ENCODE results near the gene UBE3B.

Gene UBE3B

DNA sequence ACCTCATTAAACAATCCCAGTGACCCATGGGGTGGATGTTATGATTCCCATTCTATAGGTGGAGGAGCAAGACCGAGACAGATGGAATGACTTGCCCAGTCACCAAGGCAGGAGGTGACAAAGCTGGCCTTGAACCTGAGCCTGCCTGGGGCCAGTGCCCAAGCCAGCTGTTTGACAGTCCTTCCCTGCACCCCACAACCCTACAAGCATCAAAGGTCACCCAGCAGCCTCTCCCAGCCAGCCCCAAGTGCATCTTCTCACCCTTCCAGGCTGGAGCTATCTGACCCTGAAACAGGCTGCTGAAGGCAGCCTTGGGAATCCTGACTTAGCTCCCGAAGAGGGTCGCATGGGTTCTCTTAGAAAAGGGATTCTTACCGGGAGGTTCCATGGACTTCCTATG, 75.5 kb downstream of the UBE3B start:
- ATAC-seq, result no peak
- TF ChIP-seq ZNF565 (CRISPR knock-in tag; conservative IDR thresholded peaks at IDR 0.05; ENCODE audit: low read depth), result no peak
- no peak for TF ChIP-seq ZC3H10 (CRISPR knock-in tag; IDR thresholded peaks at IDR 0.05)
- TF ChIP-seq, protein P1, sequence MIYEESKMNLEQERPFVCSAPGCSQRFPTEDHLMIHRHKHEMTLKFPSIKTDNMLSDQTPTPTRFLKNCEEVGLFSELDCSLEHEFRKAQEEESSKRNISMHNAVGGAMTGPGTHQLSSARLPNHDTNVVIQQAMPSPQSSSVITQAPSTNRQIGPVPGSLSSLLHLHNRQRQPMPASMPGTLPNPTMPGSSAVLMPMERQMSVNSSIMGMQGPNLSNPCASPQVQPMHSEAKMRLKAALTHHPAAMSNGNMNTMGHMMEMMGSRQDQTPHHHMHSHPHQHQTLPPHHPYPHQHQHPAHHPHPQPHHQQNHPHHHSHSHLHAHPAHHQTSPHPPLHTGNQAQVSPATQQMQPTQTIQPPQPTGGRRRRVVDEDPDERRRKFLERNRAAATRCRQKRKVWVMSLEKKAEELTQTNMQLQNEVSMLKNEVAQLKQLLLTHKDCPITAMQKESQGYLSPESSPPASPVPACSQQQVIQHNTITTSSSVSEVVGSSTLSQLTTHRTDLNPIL (CRISPR knock-in tag; IDR thresholded peaks at IDR 0.05; ENCODE audit: low read depth), result no peak
- no peak for TF ChIP-seq PATZ1 (CRISPR knock-in tag; IDR thresholded peaks at IDR 0.05; ENCODE audit: borderline replicate concordance)
- no peak for TF ChIP-seq SNAI2 (CRISPR knock-in tag; IDR thresholded peaks at IDR 0.05)
- TF ChIP-seq TOX (CRISPR knock-in tag; IDR thresholded peaks at IDR 0.05; ENCODE audit: borderline replicate concordance), result no peak
- TF ChIP-seq PPARA (CRISPR knock-in tag; IDR thresholded peaks at IDR 0.05; ENCODE audit: borderline replicate concordance), result no peak
- no peak for TF ChIP-seq GLIS3 (CRISPR knock-in tag; IDR thresholded peaks at IDR 0.05)

DNA sequence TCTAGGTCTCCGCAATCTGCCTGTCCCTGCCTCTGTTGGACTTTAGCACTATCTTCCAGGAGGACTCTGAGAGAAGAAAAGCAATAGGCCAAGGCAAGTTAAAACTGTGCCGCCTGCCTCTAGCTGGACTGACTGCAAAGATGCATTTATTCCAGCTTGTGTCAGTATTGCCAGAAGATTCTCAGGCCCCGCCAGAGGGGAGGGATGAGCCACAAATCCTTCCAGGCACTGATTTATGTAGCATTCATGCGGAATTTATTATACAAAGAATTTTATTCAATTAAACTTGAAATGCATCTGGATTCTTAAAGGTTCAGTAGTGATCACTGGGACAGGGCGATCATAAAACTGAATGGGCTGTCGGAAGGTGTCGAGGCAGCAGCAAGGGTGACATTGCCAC, 76.0 kb downstream of the UBE3B start:
- no peak for ATAC-seq
- TF ChIP-seq TCF4 (CRISPR knock-in tag; IDR thresholded peaks at IDR 0.05; ENCODE audit: borderline replicate concordance) (no peak), ZNF565 (CRISPR knock-in tag; conservative IDR thresholded peaks at IDR 0.05; ENCODE audit: low read depth) (no peak), ARNTL (CRISPR knock-in tag; IDR thresholded peaks at IDR 0.05; ENCODE audit: borderline replicate concordance, low read depth) (no peak), BACH2 (CRISPR knock-in tag; IDR thresholded peaks at IDR 0.05; ENCODE audit: borderline replicate concordance) (no peak), SNAI2 (CRISPR knock-in tag; IDR thresholded peaks at IDR 0.05) (no peak), ISL1 (CRISPR knock-in tag; IDR thresholded peaks at IDR 0.05) (no peak), ZFP30 (CRISPR knock-in tag; IDR thresholded peaks at IDR 0.05) (no peak), GLIS3 (CRISPR knock-in tag; IDR thresholded peaks at IDR 0.05) (no peak), TOX (CRISPR knock-in tag; IDR thresholded peaks at IDR 0.05; ENCODE audit: borderline replicate concordance) (no peak)

GRCh38 chr12:109553906-109554500, 76.6 kb downstream of the UBE3B start:
- ATAC-seq, result no peak
- TF ChIP-seq GLIS3 (CRISPR knock-in tag; IDR thresholded peaks at IDR 0.05), result no peak
- TF ChIP-seq, protein P2, sequence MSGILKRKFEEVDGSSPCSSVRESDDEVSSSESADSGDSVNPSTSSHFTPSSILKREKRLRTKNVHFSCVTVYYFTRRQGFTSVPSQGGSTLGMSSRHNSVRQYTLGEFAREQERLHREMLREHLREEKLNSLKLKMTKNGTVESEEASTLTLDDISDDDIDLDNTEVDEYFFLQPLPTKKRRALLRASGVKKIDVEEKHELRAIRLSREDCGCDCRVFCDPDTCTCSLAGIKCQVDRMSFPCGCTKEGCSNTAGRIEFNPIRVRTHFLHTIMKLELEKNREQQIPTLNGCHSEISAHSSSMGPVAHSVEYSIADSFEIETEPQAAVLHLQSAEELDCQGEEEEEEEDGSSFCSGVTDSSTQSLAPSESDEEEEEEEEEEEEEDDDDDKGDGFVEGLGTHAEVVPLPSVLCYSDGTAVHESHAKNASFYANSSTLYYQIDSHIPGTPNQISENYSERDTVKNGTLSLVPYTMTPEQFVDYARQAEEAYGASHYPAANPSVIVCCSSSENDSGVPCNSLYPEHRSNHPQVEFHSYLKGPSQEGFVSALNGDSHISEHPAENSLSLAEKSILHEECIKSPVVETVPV (CRISPR knock-in tag; IDR thresholded peaks at IDR 0.05), result no peak
- no peak for TF ChIP-seq ZC3H10 (CRISPR knock-in tag; IDR thresholded peaks at IDR 0.05)
- no peak for TF ChIP-seq PATZ1 (CRISPR knock-in tag; IDR thresholded peaks at IDR 0.05; ENCODE audit: borderline replicate concordance)
- no peak for TF ChIP-seq ZNF70 (CRISPR knock-in tag; IDR thresholded peaks at IDR 0.05)
- no peak for TF ChIP-seq ZNF565 (CRISPR knock-in tag; conservative IDR thresholded peaks at IDR 0.05; ENCODE audit: low read depth)

- ATAC-seq, result no peak
- no peak for TF ChIP-seq SNAI2 (CRISPR knock-in tag; IDR thresholded peaks at IDR 0.05)
- TF ChIP-seq TOX (CRISPR knock-in tag; IDR thresholded peaks at IDR 0.05; ENCODE audit: borderline replicate concordance), result no peak
- no peak for TF ChIP-seq RARB (CRISPR knock-in tag; IDR thresholded peaks at IDR 0.05)
- TF ChIP-seq CSDC2 (CRISPR knock-in tag; IDR thresholded peaks at IDR 0.05), result no peak
- no peak for TF ChIP-seq PPARA (CRISPR knock-in tag; IDR thresholded peaks at IDR 0.05; ENCODE audit: borderline replicate concordance)
- no peak for TF ChIP-seq ZNF70 (CRISPR knock-in tag; IDR thresholded peaks at IDR 0.05)
These were observed 77.3 kb downstream of the UBE3B start for GRCh38 chr12:109554761-109555160.

DNA sequence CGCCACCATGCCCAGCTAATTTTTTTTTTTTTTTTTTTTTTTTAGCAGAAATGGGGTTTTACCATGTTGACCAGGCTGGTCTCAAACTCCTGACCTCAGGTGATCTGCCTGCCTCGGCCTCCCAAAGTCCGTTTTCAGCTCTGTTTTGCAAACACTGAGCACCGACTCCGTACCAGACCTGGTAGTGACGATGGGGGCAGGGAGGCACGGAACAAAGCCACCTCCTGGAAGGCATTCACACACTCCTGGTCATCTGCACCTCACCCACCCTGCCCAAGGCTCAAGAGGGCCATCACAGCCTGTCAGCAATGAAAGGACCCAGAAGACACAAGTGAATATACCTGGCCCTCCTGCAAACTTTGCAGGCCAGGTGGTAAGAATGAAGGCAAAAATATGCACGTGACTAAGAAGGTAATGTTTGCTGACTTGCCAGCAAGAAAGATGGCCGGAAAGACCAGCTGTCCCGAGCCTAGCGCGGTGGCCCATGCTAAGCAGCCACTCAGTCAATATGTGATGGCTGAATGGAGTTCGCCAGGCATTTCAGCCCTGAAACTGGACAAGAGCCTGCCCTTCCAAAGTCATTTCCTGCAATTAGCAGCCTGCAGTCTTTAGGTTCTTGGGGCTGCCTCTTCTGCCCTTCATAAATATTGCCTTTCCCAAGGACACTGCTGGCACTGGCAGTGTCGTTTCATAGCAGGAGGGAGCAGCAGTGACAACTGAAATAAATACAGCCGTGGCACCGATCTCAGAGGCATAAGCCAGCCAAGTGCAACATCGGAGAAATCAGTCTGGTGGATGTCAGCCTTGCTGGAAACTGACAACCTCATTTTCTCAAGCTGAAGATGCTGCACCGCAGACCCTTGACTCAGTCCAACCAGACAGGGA, 78.2 kb downstream of the UBE3B start:
- TF ChIP-seq ZFP30 (CRISPR knock-in tag; IDR thresholded peaks at IDR 0.05) (no peak), ZFP3 (CRISPR knock-in tag; IDR thresholded peaks at IDR 0.05) (no peak), ZNF8 (CRISPR knock-in tag; IDR thresholded peaks at IDR 0.05) (no peak), ARNTL (CRISPR knock-in tag; IDR thresholded peaks at IDR 0.05; ENCODE audit: borderline replicate concordance, low read depth) (no peak), PATZ1 (CRISPR knock-in tag; IDR thresholded peaks at IDR 0.05; ENCODE audit: borderline replicate concordance) (no peak), SNAI2 (CRISPR knock-in tag; IDR thresholded peaks at IDR 0.05) (no peak), CSDC2 (CRISPR knock-in tag; IDR thresholded peaks at IDR 0.05) (no peak), RARB (CRISPR knock-in tag; IDR thresholded peaks at IDR 0.05) (no peak), ESRRG (CRISPR knock-in tag; IDR thresholded peaks at IDR 0.05) (no peak), ZNF565 (CRISPR knock-in tag; conservative IDR thresholded peaks at IDR 0.05; ENCODE audit: low read depth) (no peak), PPARA (CRISPR knock-in tag; IDR thresholded peaks at IDR 0.05; ENCODE audit: borderline replicate concordance) (no peak), TOX (CRISPR knock-in tag; IDR thresholded peaks at IDR 0.05; ENCODE audit: borderline replicate concordance) (no peak), ZC3H10 (CRISPR knock-in tag; IDR thresholded peaks at IDR 0.05) (no peak)
- ATAC-seq, result no peak

Data from SK-N-SH treated with all-trans-retinoic acid at 6 μM for 48 hours (cell line).